LHCN-M2 (cell line): Measurements from ENCODE around the gene LMAN2. TPM values are rescaled to one million over a fixed set of nuclear protein-coding genes. Genes with fewer than 3 reads are reported as not detected.
"Not testable (repeated sequence)": the region's sequence is repeated elsewhere in the genome, so short reads cannot be mapped to it uniquely, and the experiment has no call there.

Experiments used
- DNase-seq: peaks from one replicate; pipeline ENCODE4 v3.0.0-alpha.2; 2012; ENCODE audit warnings: low read depth
- total RNA-seq: library from RNA; depleted of rRNA; stranded (reverse); fragments of >200 nt; gene quantifications from 2 replicates; pipeline ENCODE4 v1.2.3, GENCODE V29; 2014

The LMAN2 gene
- total RNA-seq, 1 experiment from 2014 or later, result 258 TPM

DNA sequence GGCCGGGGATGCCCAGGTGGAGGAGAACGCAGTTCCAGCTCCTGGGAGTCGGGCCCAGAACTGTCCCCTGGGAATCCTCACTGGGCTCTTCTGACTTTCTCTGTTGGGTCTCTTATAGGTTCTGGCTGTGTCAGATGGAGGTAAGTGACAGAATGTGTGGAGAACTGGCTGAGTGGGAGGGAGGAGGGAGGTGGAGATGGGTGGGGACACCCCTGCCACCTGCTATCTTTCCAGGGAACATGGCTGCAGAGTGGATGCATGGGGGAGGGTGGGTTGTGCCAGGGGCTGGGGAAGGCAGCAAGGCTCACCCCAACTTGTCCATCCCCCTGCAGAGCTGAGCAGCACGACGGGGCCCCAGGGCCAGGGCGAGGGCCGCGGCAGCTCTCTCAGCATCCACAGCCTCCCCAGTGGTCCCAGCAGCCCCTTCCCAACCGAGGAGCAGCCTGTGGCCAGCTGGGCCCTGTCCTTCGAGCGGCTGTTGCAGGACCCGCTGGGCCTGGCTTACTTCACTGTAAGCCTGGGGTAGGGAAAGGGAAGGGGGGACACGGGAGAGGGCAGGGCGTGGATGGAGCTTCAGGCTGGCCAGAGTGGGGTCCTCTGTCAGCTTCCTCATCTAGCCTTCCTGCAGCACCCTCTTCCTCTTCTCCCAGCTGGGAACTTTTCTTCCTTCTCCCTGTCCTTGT is 14.5 kb upstream of the LMAN2 start:
- DNase-seq, result no peak

- no peak for DNase-seq
Measured at GRCh38 chr5:177364159-177364962, 12.9 kb upstream of the LMAN2 start.

- no peak for DNase-seq
Measured at GRCh38 chr5:177363565-177363964, 12.1 kb upstream of the LMAN2 start.

DNA sequence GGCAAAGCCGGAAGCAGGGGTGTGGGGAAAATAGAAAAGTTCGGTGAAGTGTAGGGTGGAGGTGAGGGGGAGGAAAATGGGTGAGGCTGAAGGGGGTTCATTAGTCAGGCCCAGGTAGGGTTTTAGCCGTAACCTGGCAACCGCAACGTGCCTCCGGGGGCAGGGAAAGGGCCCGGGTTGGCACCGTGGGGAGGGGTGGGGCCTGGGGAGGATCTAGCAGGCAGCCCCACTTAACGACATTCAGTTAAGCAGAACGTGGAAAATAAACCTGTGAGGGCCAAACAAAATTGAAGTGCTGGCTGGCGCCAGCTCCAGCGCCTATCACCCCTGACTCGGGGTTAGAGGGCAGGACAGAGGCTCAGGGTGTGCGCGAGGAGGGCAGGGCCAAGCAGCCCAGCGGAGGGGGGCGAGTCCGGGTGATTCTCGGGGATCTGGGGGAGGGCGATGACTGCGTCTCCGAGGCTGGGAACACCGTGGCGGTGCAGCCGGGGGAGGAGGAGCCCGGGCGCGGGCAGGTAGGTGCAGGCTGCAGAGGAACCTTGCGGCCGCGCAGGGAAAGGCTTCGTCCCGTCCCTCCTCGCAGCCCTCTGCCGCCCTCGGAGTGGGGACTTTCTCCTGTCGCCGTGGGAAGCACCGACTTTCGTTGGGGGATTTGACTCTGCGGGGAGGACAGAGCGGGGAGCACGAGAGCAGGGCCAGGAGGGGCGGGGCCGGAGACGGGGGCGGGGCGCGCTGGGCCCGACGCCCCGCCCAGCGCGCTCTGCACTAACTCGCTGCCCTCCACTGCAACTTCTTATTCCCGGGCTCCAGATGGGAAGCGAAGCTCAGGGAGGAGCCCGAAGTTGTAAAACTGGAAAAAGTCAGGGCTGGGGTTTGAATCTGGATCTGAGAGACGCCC is 11.4 kb upstream of the LMAN2 start:
- no peak for DNase-seq

DNA sequence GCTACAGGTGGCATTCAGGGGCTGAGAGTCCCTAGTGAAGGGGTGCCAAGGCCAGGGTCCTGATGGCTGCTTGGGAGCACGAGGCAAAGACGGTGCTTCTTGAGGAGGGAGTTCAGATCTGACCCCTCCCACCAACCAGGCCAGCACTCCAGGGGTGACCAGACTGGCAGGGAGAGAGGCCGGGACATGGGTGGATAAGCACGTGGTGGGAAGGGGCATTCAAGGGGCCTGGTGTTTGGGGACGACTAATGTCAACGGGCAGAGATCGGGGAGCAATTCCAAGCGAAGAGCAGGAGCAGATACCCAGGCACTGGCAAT is 10.8 kb upstream of the LMAN2 start:
- DNase-seq, result no peak

GRCh38 chr5:177361418-177362291 is 10.2 kb upstream of the LMAN2 start:
- no peak for DNase-seq

DNA sequence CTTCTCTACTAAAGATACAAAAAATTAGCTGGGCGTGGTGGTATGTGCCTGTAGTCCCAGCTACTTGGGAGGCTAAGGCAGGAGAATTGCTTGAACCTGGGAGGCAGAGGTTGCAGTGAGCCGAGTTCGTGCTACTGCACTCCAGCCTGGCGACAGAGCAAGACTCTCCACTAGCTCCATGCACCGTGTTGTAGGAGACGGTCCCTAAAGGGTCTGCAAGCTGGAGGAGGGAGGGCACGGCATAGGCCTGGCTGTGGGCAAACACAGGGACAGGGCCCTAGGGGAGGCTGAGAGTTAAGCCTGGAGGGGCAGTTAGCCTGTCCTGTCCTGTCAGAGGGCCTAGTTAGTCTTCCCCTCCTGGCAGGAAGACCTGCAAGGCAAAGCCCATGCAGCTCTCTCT is 9.3 kb upstream of the LMAN2 start:
- not testable (repeated sequence) for DNase-seq

- no peak for DNase-seq
Measured at GRCh38 chr5:177359860-177360259, 8.4 kb upstream of the LMAN2 start.

DNA sequence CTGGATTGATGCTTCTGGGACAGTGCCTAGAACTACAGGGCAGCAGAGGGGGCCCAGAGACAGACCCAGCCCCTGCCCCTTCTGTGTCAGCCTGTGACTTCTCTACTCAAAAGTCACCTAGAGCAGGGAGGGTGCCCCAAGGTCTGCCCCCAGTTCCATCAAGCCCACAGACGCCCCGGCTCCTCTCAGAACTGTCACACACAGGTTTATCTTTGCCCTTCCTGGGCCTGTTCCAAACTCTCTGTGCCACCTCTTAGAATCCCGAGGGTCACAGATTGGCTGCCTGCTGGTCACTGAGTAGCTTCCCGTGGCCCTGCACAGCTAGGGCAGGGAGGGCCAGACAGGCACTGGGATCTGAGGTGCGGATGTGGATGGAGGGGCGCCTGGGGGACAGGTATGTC is 8.0 kb upstream of the LMAN2 start:
- DNase-seq, result no peak

- DNase-seq, result no peak
Measured at GRCh38 chr5:177358370-177358819, 6.9 kb upstream of the LMAN2 start.

GRCh38 chr5:177357459-177358351 is 6.2 kb upstream of the LMAN2 start, which contains the start of gene RGS14:
Gene RGS14 (plus strand): TSS chr5:177357924. CDS start chr5:177358025, 101 bp downstream.
- no peak for DNase-seq

- no peak for DNase-seq
Measured at GRCh38 chr5:177357146-177357458, 5.6 kb upstream of the LMAN2 start.

- DNase-seq, result no peak
Measured at GRCh38 chr5:177356746-177357145, 5.3 kb upstream of the LMAN2 start.

GRCh38 chr5:177355868-177356168 is 4.3 kb upstream of the LMAN2 start:
- DNase-seq, result no peak

DNA sequence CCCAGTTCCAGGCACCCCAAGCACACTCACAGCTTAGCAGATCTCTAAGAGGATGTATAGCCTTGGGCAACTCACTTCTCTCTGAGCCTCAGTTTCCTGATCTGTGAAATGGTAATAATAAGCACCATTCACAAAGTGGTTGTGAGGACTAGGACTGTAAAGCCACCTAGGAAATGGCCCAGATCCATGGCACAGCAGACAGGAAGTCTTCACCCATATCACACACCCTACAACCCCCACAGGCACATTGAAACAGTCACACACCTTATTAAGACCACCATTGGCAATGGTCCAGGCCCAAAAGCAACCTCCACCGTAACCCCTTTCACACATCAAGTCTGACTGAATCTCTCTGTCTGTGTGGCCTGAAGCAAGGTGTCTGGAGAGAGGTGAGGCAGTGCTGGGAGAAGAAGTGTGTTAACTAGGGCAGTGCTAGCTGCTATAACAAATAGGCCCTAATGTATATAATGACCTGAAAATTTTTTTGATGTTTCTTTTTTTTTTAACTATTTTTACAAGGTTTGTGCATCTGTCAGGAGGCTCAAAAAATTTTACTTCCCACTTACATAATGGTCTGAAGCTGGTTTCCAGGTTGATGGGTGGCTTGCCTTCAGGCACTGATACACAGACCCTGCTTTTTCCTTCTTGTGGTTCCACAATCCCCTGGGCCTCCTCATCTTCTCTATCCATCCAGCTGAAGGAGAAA is 3.8 kb upstream of the LMAN2 start:
- no peak for DNase-seq

DNA sequence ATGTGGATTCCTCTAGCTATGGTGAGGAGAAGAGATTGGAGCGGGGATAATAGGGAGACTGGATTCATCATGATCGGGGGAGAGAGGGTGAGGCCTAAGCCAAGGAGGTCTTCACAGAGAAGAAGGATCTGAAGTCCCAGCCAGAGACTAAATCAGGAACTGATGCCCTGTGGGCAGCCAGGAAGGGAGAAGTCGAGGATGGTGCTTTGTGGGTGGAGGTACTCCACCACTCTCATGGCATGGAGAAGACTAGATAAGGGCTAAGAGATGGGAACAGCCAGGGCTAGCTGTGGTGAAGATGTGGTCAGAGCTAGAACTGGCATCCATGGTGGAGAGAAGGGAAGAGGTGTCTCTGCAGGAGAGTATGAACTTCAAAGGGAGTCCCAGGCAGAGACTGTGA is 3.2 kb upstream of the LMAN2 start:
- DNase-seq, result no peak

DNA sequence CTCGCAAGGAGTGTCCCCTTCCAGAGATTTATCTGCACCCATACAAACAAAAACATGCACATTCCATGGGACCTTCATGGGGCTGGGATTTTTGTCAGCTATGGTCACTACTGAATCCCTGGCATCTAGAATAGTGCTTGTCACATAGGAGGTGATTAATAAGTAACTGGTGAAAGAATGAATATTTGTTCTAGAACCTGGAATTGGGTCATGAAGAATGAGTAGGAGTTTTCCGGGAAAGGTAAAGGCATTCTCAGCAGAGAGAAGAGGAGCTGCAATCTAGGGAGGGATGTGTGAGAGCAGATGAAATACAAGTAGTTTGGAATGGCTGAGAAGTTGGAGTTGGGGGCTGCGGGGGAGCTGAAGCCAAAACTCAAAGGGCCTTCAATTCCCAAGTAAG is 2.8 kb upstream of the LMAN2 start:
- no peak for DNase-seq

DNA sequence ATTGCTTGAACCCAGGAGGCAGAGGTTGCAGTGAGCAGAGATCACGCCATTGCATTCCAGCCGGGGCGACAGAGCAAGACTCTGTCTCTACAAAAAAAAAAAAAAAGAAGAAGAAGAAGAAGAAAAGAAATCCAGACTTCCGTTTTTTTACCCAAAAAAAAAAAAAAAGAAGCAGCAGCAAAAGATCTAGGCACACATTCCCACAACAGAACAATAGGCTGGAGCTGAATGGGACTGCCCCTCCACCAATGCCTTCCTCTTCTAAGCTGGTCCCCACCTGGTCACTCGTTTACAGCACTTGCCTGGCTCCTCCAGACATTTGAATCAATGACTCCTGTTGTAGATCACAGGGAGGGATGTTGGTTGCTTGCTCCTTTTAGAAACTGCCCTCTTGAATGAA is 1.6 kb upstream of the LMAN2 start:
- DNase-seq, result no peak

DNA sequence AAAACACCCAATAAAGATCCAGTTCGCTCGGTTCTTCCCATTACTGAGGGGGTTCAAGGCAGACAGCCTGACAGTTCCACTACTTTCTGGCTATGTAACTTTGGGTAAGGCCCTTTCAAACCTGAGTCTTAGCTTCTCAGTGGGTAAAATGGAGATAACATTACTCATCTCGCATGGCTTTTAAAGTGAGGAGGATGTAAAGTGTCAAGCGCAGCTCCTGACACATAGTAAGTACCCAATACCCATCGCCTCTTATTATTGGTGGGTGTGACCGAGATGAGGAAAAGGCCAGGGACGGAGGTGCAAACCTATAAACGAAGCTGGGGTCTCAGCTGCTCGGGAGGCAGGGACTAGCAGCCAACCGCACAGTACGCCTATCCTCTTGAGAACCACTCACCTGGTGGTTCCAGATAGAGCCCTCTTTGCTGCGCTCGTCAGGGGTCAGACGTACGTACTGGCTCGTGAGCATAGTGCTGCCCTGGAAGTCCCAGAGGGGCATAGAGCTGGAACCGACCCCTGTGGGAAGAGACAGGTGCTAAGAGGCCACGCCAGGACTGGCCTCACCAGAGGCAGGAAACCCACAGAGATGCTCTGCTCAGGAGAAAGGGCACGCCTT is 584 bp downstream of the LMAN2 start:
- no peak for DNase-seq
